NCI-H69 (cell line): Measurements from ENCODE around the gene DNMT3A.

Source experiments
- DNase-seq: peaks from one replicate; lab custom pipeline; 2025; lab: John Stamatoyannopoulos, UW

Gene DNMT3A

DNA sequence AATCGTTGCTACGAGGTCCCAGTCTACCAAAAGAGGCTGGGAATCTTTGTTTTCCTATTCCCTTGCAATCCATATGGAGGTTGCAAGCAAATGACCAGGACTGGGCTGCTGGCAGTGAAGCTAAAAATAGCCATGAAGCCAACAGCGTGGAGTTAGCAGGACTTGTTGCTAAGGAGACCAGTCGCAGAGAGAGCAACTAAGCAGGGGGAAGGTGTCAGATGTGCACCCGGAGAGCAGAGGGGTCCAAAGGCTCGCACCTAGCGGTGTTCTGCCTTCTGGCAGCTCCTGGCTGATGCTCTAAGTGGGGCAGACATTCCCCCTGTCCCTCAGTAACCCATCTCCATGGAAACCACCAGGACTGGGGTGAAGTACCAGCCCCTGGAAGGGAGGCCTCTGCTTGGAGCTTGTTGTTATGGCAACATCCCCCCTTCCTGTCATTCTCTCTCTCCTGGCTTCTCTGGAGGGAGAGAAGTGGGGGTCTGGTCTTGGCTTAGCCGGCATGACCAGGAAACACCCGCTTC is 84.6 kb downstream of the DNMT3A start:
- peak; percentile 48 for DNase-seq

DNA sequence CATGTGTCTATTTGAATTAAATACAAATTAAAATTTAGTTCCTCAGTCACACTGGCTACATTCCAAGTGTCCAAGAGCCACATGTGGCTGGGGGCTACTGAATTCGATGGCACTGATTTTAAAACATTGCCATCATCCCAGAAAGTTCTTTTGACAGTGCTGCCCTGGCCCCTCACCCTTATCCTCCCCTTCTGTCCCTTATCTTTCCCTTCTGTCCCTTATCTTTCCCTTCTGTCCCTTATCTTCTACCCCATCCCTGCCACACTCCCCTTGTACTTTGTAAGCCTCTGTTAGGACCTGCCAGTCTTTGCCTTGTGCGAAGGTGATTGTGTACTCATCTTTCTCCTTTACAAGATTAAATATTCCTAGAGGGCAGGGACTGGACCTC is 85.2 kb downstream of the DNMT3A start:
- DNase-seq, result no peak

DNA sequence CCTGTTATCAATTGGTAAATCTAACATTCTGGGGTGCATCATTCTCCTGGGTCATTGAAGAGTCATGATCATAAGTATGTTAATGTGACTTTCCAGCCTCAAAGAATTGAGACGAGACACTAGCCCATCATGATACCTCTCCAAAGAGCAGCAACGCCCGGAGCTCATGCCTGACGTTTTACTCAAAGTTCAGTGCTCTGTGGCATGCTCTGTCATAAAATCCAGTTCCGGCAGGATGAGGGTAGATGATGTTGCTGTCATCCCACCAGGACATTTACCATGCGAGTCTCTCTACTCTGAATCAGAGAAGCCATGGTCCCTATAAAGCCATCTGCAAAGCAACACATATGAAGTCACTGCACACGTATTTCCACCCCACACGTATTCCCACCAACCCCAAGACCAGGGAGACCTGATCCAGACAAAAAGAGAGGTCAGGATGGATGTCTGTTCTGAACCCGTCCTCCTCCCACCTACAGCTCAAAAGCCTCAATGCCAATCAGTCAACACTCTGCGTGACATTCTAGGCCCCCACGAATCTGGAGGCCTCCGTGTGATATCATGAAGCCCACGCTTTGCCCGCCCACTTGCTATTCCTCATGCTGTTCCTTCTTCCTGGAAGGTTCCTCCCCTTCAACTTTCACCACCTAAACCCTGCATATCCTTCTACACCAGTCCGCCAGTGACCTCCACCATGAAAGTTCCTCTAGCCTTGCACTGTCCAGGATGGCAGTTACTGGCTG is 85.8 kb downstream of the DNMT3A start:
- DNase-seq, result no peak

- no peak for DNase-seq
Observed at GRCh38 chr2:25254961-25255360, 86.8 kb downstream of the DNMT3A start.

DNA sequence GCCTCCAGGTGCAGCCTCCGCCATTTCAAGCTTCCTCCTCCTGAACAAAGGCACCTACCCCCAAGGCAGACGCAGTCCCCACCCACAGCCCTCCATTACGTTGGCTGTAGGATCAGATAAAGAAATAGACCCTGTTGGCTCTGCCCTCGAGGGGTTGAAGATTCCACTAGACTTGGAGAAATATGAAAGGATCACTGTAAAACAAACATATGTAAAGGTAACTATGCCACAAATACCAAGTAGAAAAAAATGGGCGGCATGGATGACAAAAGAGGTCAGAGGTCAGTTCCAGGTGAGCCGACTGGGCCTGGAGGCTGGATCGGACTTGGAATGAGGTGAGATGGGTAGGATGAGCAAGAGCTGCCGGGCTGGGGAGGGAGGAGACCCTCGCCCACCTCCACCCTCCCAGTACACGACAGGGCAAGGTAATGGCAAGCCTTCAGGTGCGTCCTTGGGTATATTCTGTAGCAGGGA is 88.5 kb downstream of the DNMT3A start:
- DNase-seq, result no peak

GRCh38 chr2:25252291-25253152 is 89.2 kb downstream of the DNMT3A start:
- DNase-seq, result peak; percentile 89

- DNase-seq, result peak; percentile 68
Observed at GRCh38 chr2:25251422-25252273, 90.1 kb downstream of the DNMT3A start.

GRCh38 chr2:25251071-25251421 is 90.7 kb downstream of the DNMT3A start:
- DNase-seq, result no peak

GRCh38 chr2:25250331-25251070 is 91.2 kb downstream of the DNMT3A start:
- no peak for DNase-seq

GRCh38 chr2:25249785-25250184 is 91.9 kb downstream of the DNMT3A start:
- DNase-seq, result no peak

- no peak for DNase-seq
Observed at GRCh38 chr2:25247792-25248512, 93.8 kb downstream of the DNMT3A start.

DNA sequence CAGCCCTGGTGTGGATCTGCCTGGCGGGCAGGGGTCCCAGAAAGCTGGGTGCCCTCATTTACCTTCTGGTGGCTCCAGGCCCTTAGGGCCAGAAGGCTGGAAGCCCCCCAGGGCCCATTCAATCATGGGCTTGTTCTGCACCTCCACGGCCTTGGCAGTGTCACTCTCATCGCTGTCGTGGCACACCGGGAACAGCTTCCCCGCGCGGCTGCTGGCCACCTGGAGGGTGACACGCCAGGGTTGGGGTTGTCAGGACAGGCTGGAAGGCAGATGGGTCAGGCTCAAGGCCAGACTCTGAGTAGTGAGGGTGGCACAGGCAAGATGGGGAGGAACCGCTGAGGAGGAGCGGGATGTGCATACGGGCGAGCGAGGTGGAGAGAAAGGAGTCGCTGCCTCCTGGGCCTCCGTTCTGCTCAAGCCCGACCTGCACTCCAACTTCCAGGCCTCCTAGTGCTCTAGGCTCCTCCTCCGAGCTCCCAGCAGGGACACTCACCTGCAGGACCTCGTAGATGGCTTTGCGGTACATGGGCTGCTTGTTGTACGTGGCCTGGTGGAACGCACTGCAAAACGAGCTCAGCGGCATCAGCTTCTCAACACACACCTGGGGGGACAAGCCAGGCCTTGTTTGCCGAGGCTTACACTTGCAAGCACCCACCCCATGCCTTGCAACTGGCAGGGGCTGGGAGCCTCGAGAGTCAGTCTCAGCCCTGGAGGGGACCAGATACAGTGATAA is 95.0 kb downstream of the DNMT3A start:
- DNase-seq, result no peak

- no peak for DNase-seq
Observed at GRCh38 chr2:25246001-25246400, 95.7 kb downstream of the DNMT3A start.

DNA sequence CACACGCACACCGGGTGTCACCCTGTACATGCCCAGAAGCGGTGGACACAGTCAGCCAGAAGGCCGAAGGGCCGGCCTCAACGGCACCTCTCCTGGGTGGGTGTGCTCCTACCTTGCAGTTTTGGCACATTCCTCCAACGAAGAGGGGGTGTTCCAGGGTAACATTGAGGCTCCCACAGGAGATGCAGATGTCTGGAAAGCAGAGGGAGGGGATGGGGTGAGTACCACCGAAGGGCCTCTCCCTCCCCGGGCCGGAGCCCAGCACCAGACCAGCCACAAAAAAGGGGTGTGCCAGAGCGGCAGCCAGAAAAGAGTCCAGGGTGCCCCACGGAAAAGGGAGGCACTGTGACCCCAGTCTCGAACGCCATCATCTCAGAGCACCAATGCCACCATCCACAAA is 96.6 kb downstream of the DNMT3A start:
- DNase-seq, result no peak

DNA sequence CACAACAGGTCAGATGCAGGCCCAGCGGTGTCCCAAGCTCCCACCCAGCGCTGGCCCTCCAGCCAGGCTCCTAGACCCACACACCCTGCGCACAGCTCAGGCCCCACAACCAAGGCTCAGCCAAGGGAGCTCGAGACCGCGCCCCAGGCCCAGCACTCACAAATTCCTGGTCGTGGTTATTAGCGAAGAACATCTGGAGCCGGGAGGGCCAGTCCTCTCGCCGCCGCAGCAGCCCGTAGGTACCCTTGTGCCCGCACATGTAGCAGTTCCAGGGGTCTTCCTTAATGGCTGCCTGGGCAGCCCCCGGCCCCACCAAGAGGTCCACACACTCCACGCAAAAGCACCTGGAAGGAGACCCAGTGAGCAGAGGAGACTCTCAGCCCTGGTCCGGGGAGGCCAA is 97.7 kb downstream of the DNMT3A start:
- DNase-seq, result no peak

- DNase-seq, result no peak
Observed at GRCh38 chr2:25241452-25241851, 100.3 kb downstream of the DNMT3A start.

DNA sequence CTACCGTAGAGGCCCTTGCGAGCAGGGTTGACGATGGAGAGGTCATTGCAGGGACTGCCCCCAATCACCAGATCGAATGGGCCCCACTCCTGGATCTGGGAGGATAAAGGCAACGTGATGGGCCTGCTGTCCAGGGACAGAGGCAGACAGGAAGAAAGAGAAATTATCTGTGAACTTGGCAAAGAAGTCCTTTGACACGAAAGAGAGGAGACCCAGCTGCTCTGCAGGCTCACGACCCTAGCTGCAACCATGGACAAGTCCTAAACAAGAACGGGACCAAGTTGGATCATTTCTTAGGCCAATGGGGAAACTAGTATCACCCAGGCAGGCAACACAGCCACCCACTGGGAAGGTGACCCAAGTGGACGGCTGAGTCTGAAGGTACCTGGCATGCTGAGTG is 101.1 kb downstream of the DNMT3A start:
- DNase-seq, result no peak

GRCh38 chr2:25238920-25239319 is 102.8 kb downstream of the DNMT3A start:
- no peak for DNase-seq

DNA sequence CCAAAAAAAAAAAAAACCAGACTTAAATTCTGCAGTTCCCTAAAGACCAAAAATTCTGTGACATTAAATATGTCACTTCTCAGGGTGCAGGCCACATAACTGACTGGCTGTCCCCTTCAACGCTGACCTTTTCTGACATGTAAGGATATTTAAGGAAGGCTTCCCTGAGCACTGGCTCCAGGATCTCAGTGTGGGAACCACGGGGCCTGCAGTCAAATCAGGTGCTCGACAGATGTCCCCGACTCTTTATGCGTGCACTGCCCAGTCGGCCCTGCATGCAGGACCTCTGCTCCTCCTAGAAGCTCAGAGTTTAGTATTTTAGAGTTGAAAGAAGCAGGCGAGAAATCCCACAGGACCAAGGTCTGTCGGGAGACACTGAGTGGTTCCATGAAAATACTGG is 104.0 kb downstream of the DNMT3A start:
- no peak for DNase-seq

DNA sequence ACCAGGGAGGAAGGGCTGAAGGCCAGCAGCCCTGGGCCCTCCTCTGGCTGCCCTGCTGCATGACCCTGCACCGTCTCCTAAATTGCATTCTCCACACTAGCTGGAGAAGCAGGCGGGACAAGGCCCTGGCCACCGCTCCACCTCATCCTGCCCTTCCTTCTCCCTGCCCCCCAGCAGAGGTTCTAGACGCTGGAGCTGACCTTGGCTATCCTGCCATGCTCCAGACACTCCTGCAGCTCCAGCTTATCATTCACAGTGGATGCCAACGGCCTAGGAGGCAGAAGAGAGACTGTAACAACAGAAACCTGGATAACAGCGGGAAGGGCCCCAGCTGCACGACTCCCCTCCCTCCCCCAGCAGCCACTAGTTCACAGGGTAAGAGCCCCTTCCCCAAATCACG is 105.0 kb downstream of the DNMT3A start:
- no peak for DNase-seq
